B cell (primary cell): Measurements from ENCODE around the gene RAD50. TPM values are rescaled to one million over a fixed set of nuclear protein-coding genes. Genes with fewer than 3 reads are reported as not detected.

ENCODE experiments used
- ATAC-seq: fragments of 200-7000 bp; cut with Tn5 transposase; one replicate; pipeline ENCODE4 v1.10.0; 2021; ENCODE audit warnings: low read depth, mild to moderate bottlenecking, moderate number of reproducible peaks, moderate library complexity
- CTCF ChIA-PET: fragments of 350-600 bp; sonication (Branson Sonifier 250); formaldehyde crosslinking; loops from one replicate; lab custom pipeline; 2021; ENCODE audit warnings: antibody characterized with exemption, inconsistent platforms; lab: Charles Lee
- POLR2A ChIA-PET: fragments of 350-600 bp; sonication (Branson Sonifier 250); formaldehyde crosslinking; loops from one replicate; lab custom pipeline; 2021; ENCODE audit warnings: antibody characterized with exemption; lab: Charles Lee
- DNase-seq: peaks from one replicate; pipeline ENCODE4 v3.0.0; 2013
- H2AFZ ChIP-seq: 2 replicates; pipeline ENCODE4 v1.6.1; 2012; ENCODE audit warnings: mild to moderate bottlenecking, low read depth, low read length; ENCODE audit not compliant: insufficient read depth, poor library complexity, severe bottlenecking
- H3K27ac ChIP-seq, 2 donors: 1 replicate in 1 of 2; 2 replicates in 1 of 2; pipeline ENCODE4 v1.5.1; 2012 to 2013; ENCODE audit warnings: low read length in 2 of 2, mild to moderate bottlenecking in 2 of 2, moderate library complexity in 1 of 2
- H3K27me3 ChIP-seq, 4 experiments: fragments of 200-600 bp in 1 of 4; sonication (generic) in 1 of 4; replicated peaks in 1 of 4; 1 replicate in 2 of 4; 2 replicates in 2 of 4; pipeline versions ENCODE4 v1.6.1 to v1.7.0; 2013 to 2016; ENCODE audit warnings: low read length in 3 of 4, mild to moderate bottlenecking in 2 of 4, mixed read lengths in 1 of 4, moderate library complexity in 1 of 4; ENCODE audit not compliant: insufficient read depth in 4 of 4, control insufficient read depth in 3 of 4; ENCODE audit errors: control extremely low read depth in 1 of 4
- H3K36me3 ChIP-seq, 2 experiments: replicated peaks in 1 of 2; 1 replicate in 1 of 2; 2 replicates in 1 of 2; pipeline versions ENCODE4 v1.6.1 to v1.7.1; 2013; ENCODE audit warnings: low read length in 1 of 2; ENCODE audit not compliant: insufficient read depth in 2 of 2, control insufficient read depth in 1 of 2; ENCODE audit errors: control extremely low read depth in 1 of 2, extremely low read depth in 1 of 2
- H3K4me1 ChIP-seq, 2 donors: fragments of 200-600 bp in 1 of 2; sonication (generic) in 1 of 2; 1 replicate in 1 of 2; 2 replicates in 1 of 2; pipeline versions ENCODE4 v1.5.1 to v1.6.1; 2013 to 2017; ENCODE audit warnings: low read length in 2 of 2; ENCODE audit not compliant: control insufficient read depth in 2 of 2, insufficient read depth in 2 of 2
- H3K4me2 ChIP-seq: replicated peaks from 2 replicates; pipeline ENCODE3; 2012; ENCODE audit warnings: mild to moderate bottlenecking, low read depth, low read length; ENCODE audit not compliant: poor library complexity, severe bottlenecking
- H3K4me3 ChIP-seq, 5 experiments: fragments of 200-600 bp in 1 of 5; sonication (generic) in 1 of 5; 1 replicate in 3 of 5; 2 replicates in 2 of 5; pipeline versions ENCODE4 v1.5.1 to v1.7.0; 2011 to 2016; ENCODE audit warnings: low read length in 4 of 5, mild to moderate bottlenecking in 4 of 5, low read depth in 2 of 5, control low read depth in 1 of 5, moderate library complexity in 1 of 5; ENCODE audit not compliant: insufficient read depth in 1 of 5; ENCODE audit errors: control extremely low read depth in 1 of 5, extremely low read depth in 1 of 5
- H3K79me2 ChIP-seq: fragments of 200-600 bp; sonication (generic); one replicate; pipeline ENCODE4 v1.6.0; 2016; ENCODE audit warnings: low read length; ENCODE audit not compliant: control insufficient read depth, insufficient read depth
- H3K9ac ChIP-seq: fragments of 200-600 bp; sonication (generic); 2 replicates; pipeline ENCODE4 v1.6.1; 2017; ENCODE audit warnings: mild to moderate bottlenecking, low read length, moderate library complexity
- H3K9me3 ChIP-seq, 3 donors: one replicate each; pipeline versions ENCODE4 v1.6.1 to v1.7.1; 2013; ENCODE audit warnings: low read length in 2 of 3; ENCODE audit not compliant: control insufficient read depth in 2 of 3, insufficient read depth in 1 of 3; ENCODE audit errors: control extremely low read depth in 1 of 3
- H4K20me1 ChIP-seq: 2 replicates; pipeline ENCODE4 v1.6.0; 2012; ENCODE audit warnings: mild to moderate bottlenecking, low read length; ENCODE audit not compliant: insufficient read depth, control insufficient read depth, poor library complexity, severe bottlenecking
- H3K27ac Mint-ChIP-seq: one replicate; pipeline ENCODE4 v1.8.0; 2021; ENCODE audit warnings: mixed read lengths
- H3K27me3 Mint-ChIP-seq: one replicate; pipeline ENCODE4 v1.8.0; 2021; ENCODE audit warnings: mixed read lengths
- H3K4me1 Mint-ChIP-seq: one replicate; pipeline ENCODE4 v1.8.0; 2021; ENCODE audit warnings: mixed read lengths
- H3K4me3 Mint-ChIP-seq: one replicate; pipeline ENCODE4 v1.8.0; 2021; ENCODE audit warnings: mixed read lengths
- H3K9me3 Mint-ChIP-seq: one replicate; pipeline ENCODE4 v1.8.0; 2022; ENCODE audit warnings: mixed read lengths; ENCODE audit not compliant: insufficient read depth
- EZH2 ChIP-seq: IDR thresholded peaks from 2 replicates; pipeline ENCODE4 v1.6.1; 2012; ENCODE audit warnings: borderline replicate concordance, low read depth, mild to moderate bottlenecking, moderate library complexity, low read length; ENCODE audit not compliant: insufficient read depth, poor library complexity, severe bottlenecking
- WGBS: methylation state at CpG from one replicate; pipeline ENCODE4 v1.1.5; 2013; ENCODE audit warnings: missing lambda C conversion rate; ENCODE audit not compliant: insufficient coverage; 5-methylcytosine and 5-hydroxymethylcytosine counted together
- intact Hi-C: fragments of 100-400 bp; cut with micrococcal nuclease; formaldehyde crosslinking; loops from one replicate; pipeline ENCODE4 v1.10.0; 2022
- polyA plus RNA-seq: library from polyadenylated mRNA; depleted of rRNA; stranded (reverse); fragments of >200 nt; gene quantifications from 2 replicates; pipeline ENCODE4 v1.2.3, GENCODE V29; 2012
- total RNA-seq, 2 donors: library from RNA; stranded (reverse); fragments of 120-200 nt in 1 of 2; gene quantifications; 1 replicate in 1 of 2; 2 replicates in 1 of 2; pipeline versions ENCODE4 v1.2.3 to v1.2.4, GENCODE V29; 2013 to 2022
- TF ChIP-seq, protein P1 (sequence below): fragments of 200-600 bp; IDR thresholded peaks from one replicate; pipeline ENCODE4 v1.8.0; 2022; ENCODE audit warnings: antibody characterized with exemption, mild to moderate bottlenecking

Gene RAD50
- total and polyA plus RNA-seq, 2 donors (not counting 1 experiment from before 2014, with no cell fraction given) = 11.2 to 32.7 TPM

DNA sequence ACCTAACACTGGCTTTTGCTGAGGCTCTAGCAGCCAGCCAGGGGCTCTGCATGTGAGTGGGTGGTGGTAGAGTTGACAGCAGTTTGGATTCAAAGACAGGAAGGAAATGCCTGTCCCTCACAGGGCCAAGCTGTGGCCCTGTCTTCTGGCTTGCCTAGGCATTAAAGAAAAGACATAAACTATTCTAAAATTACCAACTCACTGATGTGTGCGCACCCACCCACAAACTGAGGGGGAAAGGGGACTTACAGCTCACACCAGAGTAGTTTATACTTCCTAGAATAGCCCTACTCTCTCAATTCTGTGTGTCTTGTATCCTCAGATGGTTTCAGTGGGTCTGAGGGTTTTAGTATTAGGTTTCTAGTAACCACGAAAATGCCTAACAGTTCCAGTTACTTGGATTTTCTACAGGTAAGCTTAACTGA is 82.9 kb downstream of the RAD50 start:
- ChIA-PET POLR2A (no interaction called here), CTCF (no interaction called here)
- H3K4me3 ChIP-seq = no peak overlapping the region
- no peaks in the 10 kb centered on the region for H3K9me3 Mint-ChIP-seq
- H3K27me3 Mint-ChIP-seq = no peaks in the 10 kb centered on the region
- H3K4me1 ChIP-seq = no peaks in the 10 kb centered on the region
- no peak overlapping the region for H2AFZ ChIP-seq
- no peaks in the 10 kb centered on the region for H3K79me2 ChIP-seq
- no peak overlapping the region for H3K4me2 ChIP-seq
- no peaks in the 10 kb centered on the region for H3K4me1 Mint-ChIP-seq
- no peak overlapping the region for H3K4me3 Mint-ChIP-seq
- H3K27ac ChIP-seq = no peak overlapping the region
- TF ChIP-seq, protein P1, sequence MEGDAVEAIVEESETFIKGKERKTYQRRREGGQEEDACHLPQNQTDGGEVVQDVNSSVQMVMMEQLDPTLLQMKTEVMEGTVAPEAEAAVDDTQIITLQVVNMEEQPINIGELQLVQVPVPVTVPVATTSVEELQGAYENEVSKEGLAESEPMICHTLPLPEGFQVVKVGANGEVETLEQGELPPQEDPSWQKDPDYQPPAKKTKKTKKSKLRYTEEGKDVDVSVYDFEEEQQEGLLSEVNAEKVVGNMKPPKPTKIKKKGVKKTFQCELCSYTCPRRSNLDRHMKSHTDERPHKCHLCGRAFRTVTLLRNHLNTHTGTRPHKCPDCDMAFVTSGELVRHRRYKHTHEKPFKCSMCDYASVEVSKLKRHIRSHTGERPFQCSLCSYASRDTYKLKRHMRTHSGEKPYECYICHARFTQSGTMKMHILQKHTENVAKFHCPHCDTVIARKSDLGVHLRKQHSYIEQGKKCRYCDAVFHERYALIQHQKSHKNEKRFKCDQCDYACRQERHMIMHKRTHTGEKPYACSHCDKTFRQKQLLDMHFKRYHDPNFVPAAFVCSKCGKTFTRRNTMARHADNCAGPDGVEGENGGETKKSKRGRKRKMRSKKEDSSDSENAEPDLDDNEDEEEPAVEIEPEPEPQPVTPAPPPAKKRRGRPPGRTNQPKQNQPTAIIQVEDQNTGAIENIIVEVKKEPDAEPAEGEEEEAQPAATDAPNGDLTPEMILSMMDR = no peak
- TF ChIP-seq EZH2 = no peak
- intact Hi-C loops = no loop called here
- ATAC-seq (no peak), DNase-seq (no peak)
- no peaks in the 10 kb centered on the region for H3K27me3 ChIP-seq
- H3K27ac Mint-ChIP-seq = no peak overlapping the region
- no peaks in the 10 kb centered on the region for H3K9me3 ChIP-seq
- H3K9ac ChIP-seq = no peak overlapping the region
- H3K36me3 ChIP-seq = peaks cover 16 to 60% of the 10 kb centered on the region in 2 experiments
- no CpG with 5 or more reads among the region's 2 CpGs for WGBS
- no peaks in the 10 kb centered on the region for H4K20me1 ChIP-seq

DNA sequence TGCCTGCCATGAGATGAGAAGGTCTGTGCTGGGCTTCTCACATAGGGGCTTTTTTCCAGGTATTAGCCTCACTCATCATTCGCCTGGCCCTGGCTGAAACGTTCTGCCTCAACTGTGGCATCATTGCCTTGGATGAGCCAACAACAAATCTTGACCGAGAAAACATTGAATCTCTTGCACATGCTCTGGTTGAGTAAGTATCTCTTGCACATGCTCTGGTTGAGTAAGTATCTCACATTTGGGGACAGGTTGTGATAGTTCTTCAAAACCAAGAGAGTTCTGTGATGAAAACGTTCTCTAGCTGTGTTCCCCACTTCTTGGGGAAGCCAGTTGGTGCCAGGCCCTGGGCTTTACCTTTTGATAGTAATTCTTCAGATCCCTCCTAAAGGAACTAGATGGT is 83.8 kb downstream of the RAD50 start:
- Histone ChIP-seq H3K79me2 (no peaks in the 10 kb centered on the region), H2AFZ (no peak overlapping the region), H3K27ac (no peak overlapping the region), H3K9ac (no peak overlapping the region), H3K36me3 (peaks cover 18 to 60% of the 10 kb centered on the region in 2 experiments), H3K27me3 (no peaks in the 10 kb centered on the region), H3K4me3 (no peak overlapping the region), H3K4me2 (no peak overlapping the region), H4K20me1 (no peaks in the 10 kb centered on the region), H3K4me1 (no peaks in the 10 kb centered on the region), H3K9me3 (no peaks in the 10 kb centered on the region)
- intact Hi-C loops = no loop called here
- H3K9me3 Mint-ChIP-seq = no peaks in the 10 kb centered on the region
- ChIA-PET CTCF (interaction anchor here (0.6 kb wide), 1 partner anchor 73 kb away, joined by 4 read pairs; no protein-coding TSS in a partner anchor), POLR2A (no interaction called here)
- H3K4me1 Mint-ChIP-seq = no peaks in the 10 kb centered on the region
- ATAC-seq (no peak), DNase-seq (no peak)
- H3K27me3 Mint-ChIP-seq = no peaks in the 10 kb centered on the region
- no peak overlapping the region for H3K4me3 Mint-ChIP-seq
- TF ChIP-seq, protein P1 = no peak
- TF ChIP-seq EZH2 = no peak
- 71% methylated on average over 4 of the region's 4 CpGs for WGBS
- no peak overlapping the region for H3K27ac Mint-ChIP-seq
